HepG2 (cell line): ENCODE measurements around the gene UBE2D3. TPM values are rescaled to one million over a fixed set of nuclear protein-coding genes. Genes with fewer than 3 reads are reported as not detected.

Experiments
- CEBPZ ChIP-seq: IDR thresholded peaks from 2 replicates; pipeline ENCODE4 v1.6.1; 2012; ENCODE audit warnings: low read length, improper control_type of control experiment
- FOXP4 ChIP-seq: sonication (generic); formaldehyde crosslinking; IDR thresholded peaks from 2 replicates; pipeline ENCODE4 v1.4.0; 2020; ENCODE audit warnings: missing genetic modification reagents
- GPN1 ChIP-seq: sonication (generic); formaldehyde crosslinking; IDR thresholded peaks from 2 replicates; pipeline ENCODE4 v1.5.1; 2020; ENCODE audit warnings: missing genetic modification reagents, borderline replicate concordance
- NFRKB ChIP-seq: fragments of 450-650 bp; IDR thresholded peaks from 2 replicates; pipeline ENCODE4 v1.6.1; 2017
- PCBP1 ChIP-seq: fragments of 200-400 bp; formaldehyde crosslinking; IDR thresholded peaks from 2 replicates; pipeline ENCODE4 v1.6.1; 2017; ENCODE audit warnings: mild to moderate bottlenecking, low read depth, low read length, borderline replicate concordance
- PRDM10 ChIP-seq: sonication (generic); formaldehyde crosslinking; IDR thresholded peaks from 2 replicates; pipeline ENCODE4 v1.4.0; 2020; ENCODE audit warnings: low read depth, missing genetic modification reagents
- RXRA ChIP-seq: sonication (generic); formaldehyde crosslinking; IDR thresholded peaks from 2 replicates; pipeline ENCODE4 v1.5.1; 2020; ENCODE audit warnings: missing genetic modification reagents
- TBX2 ChIP-seq: sonication (generic); formaldehyde crosslinking; IDR thresholded peaks from 2 replicates; pipeline ENCODE4 v1.5.0; 2020; ENCODE audit warnings: missing genetic modification reagents, mild to moderate bottlenecking, borderline replicate concordance
- XBP1 ChIP-seq: sonication (generic); formaldehyde crosslinking; IDR thresholded peaks from 2 replicates; pipeline ENCODE4 v1.5.0; 2020; ENCODE audit warnings: missing genetic modification reagents
- ZFP1 ChIP-seq: IDR thresholded peaks from 2 replicates; pipeline ENCODE4 v1.6.1; 2016
- ZNF460 ChIP-seq: sonication (generic); formaldehyde crosslinking; IDR thresholded peaks from 2 replicates; pipeline ENCODE4 v1.5.1; 2020; ENCODE audit warnings: missing genetic modification reagents, mild to moderate bottlenecking, borderline replicate concordance
- ZNF547 ChIP-seq: sonication (generic); formaldehyde crosslinking; IDR thresholded peaks from 2 replicates; pipeline ENCODE4 v1.5.1; 2020; ENCODE audit warnings: mild to moderate bottlenecking, missing genetic modification reagents
- ZNF646 ChIP-seq: sonication (generic); formaldehyde crosslinking; IDR thresholded peaks from 2 replicates; pipeline ENCODE4 v1.9.0; 2021; ENCODE audit warnings: mild to moderate bottlenecking, missing genetic modification reagents
- polyA plus RNA-seq, 8 experiments: library from polyadenylated mRNA; depleted of rRNA in 3 of 8; stranded (reverse) in 7 of 8; unstranded in 1 of 8; fragments of >200 nt; fragmentation: Illumina TruSeq in 4 of 8; extraction: Trizol in 4 of 8; gene quantifications; 2 replicates each; pipeline versions ENCODE4 v1.2.1 to v1.2.3, GENCODE V29; 2011 to 2016; ENCODE audit warnings: low read depth in 4 of 8, missing spikeins in 1 of 8, mixed read lengths in 1 of 8; ENCODE audit not compliant: insufficient read depth in 1 of 8
- total RNA-seq, 5 experiments: library from RNA; depleted of rRNA; stranded (reverse); fragments of >200 nt; fragmentation: Illumina TruSeq; extraction: Trizol; gene quantifications; 2 replicates each; pipeline ENCODE4 v1.2.3, GENCODE V29; 2016; ENCODE audit warnings: low read depth in 1 of 5

Gene UBE2D3
- total and polyA plus RNA-seq, 2 of the 13 experiments (the other 11 are each of a cell fraction or from before 2014, with no cell fraction given), result 224 to 293 TPM

- TF ChIP-seq ZNF646 (CRISPR knock-in tag) (0 out of 2 replicates have a peak, but pooled peaks have one; percentile 18), NFRKB (no peak), CEBPZ (no peak), ZNF547 (CRISPR knock-in tag) (peak; percentile 55; the same call in 1 of the 2 replicates), PCBP1 (no peak), TBX2 (CRISPR knock-in tag) (peak; percentile 81), RXRA (CRISPR knock-in tag) (peak; percentile 69; the same call in 1 of the 2 replicates), PRDM10 (peak; percentile 72), GPN1 (CRISPR knock-in tag) (peak; percentile 59; the same call in 1 of the 2 replicates), ZFP1 (CRISPR knock-in tag) (no peak), ZNF460 (CRISPR knock-in tag) (peak; percentile 32; the same call in 1 of the 2 replicates), XBP1 (CRISPR knock-in tag) (no peak), FOXP4 (CRISPR knock-in tag) (no peak; the same call in 1 of the 2 replicates)
These were observed 66.6 kb downstream of the UBE2D3 start, which contains the start of gene MANBA (continued) for GRCh38 chr4:102760645-102761295.
